ENCODE data around the gene AHCYL2. TPM values are rescaled to one million over a fixed set of nuclear protein-coding genes. Genes with fewer than 3 reads are reported as not detected.

The AHCYL2 gene
- total RNA-seq, 1 experiment from 2014 or later = 20.2 TPM

DNA sequence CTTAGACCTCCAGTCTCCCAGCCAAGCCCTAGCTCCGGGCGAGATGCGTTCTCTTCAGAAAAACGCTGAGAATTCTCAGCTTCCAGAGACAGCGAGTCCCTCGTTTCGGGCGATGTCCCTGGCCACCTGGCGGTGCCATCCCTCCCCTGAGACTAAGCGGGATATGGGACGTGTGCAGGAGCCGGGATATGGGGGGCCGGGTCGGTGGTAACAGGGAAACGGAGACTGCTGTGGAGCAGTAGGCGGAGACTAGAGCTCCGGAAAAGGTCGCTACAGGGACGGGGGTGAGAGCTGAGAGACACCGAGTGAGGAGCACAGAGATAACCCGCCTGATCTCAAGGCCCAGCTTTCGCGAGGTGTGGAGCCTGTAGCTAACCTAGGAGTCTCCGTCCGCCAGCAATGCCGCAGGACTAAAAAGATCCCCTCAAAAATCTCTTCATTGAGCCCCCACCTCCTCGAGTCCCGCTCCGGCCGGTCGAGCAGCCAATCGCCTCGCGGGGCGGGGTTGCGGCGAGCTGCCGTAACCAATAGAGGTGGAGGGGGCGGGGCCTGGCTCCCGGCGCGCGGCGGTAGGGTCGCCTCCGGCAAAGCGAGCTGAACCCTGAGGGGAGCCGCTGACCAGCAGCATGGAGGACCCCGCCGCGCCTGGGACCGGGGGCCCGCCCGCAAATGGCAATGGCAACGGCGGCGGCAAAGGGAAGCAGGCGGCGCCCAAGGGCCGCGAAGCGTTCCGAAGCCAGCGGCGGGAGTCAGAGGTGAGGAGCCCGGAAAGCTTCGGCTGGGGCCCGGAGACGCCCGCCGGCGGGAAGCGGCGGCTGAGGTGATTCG is 209.2 kb downstream of the AHCYL2 start, which contains the start of gene STRIP2:
STRIP2 (plus strand) TSS at position 586 of the 828 bp plus-strand sequence; CDS start at position 627, 41 bp downstream.
- peaks cover 6% of the 10 kb centered on the region; the same call in 1 of the 2 replicates for H3K27me3 ChIP-seq (ENCODE audit: control insufficient read depth, insufficient read depth, low read length)
- no peaks in the 10 kb centered on the region for H3K36me3 ChIP-seq (ENCODE audit: control insufficient read depth, insufficient read depth, low read length)
- ChIA-PET POLR2A (interaction anchor here (0.6 kb wide), 1 partner anchor 58 kb away, joined by 3 read pairs; no protein-coding TSS in a partner anchor), CTCF (interaction anchor here (0.6 to 0.7 kb wide), 2 partner anchors 66 to 1205 kb away, joined by 3 read pairs; no protein-coding TSS in a partner anchor)
- H3K4me1 ChIP-seq (ENCODE audit: control insufficient read depth, insufficient read depth, low read length) = peaks cover 4% of the 10 kb centered on the region
- no TSS peak for BruUV-seq (replicated peaks)
- ATAC-seq = peak; percentile 97
- in situ Hi-C loops (cut with HindIII; ENCODE audit: low pct_unique_long_range_greater_than_20kb, low sequenced_read_pairs) = no loop called here
- no peaks in the 10 kb centered on the region for H3K9me3 ChIP-seq (ENCODE audit: control insufficient read depth, insufficient read depth, low read depth, low read length)
- intact Hi-C loops (cut with micrococcal nuclease; ENCODE audit: unreplicated experiment) = no loop called here
- peak; percentile 65 for DNase-seq (ENCODE audit: low read depth, low spot score)
- 0 out of 2 replicates have a peak, but pooled peaks have one; percentile 59 for TF ChIP-seq SIN3A (IDR thresholded peaks at IDR 0.05; ENCODE audit: borderline replicate concordance, insufficient read depth, low read depth, low read length)
- TF ChIP-seq, protein P1, sequence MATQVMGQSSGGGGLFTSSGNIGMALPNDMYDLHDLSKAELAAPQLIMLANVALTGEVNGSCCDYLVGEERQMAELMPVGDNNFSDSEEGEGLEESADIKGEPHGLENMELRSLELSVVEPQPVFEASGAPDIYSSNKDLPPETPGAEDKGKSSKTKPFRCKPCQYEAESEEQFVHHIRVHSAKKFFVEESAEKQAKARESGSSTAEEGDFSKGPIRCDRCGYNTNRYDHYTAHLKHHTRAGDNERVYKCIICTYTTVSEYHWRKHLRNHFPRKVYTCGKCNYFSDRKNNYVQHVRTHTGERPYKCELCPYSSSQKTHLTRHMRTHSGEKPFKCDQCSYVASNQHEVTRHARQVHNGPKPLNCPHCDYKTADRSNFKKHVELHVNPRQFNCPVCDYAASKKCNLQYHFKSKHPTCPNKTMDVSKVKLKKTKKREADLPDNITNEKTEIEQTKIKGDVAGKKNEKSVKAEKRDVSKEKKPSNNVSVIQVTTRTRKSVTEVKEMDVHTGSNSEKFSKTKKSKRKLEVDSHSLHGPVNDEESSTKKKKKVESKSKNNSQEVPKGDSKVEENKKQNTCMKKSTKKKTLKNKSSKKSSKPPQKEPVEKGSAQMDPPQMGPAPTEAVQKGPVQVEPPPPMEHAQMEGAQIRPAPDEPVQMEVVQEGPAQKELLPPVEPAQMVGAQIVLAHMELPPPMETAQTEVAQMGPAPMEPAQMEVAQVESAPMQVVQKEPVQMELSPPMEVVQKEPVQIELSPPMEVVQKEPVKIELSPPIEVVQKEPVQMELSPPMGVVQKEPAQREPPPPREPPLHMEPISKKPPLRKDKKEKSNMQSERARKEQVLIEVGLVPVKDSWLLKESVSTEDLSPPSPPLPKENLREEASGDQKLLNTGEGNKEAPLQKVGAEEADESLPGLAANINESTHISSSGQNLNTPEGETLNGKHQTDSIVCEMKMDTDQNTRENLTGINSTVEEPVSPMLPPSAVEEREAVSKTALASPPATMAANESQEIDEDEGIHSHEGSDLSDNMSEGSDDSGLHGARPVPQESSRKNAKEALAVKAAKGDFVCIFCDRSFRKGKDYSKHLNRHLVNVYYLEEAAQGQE (IDR thresholded peaks at IDR 0.05; ENCODE audit: insufficient read depth in 1 of 2, low read depth in 2 of 2, low read length in 1 of 2) = no peak
- TF ChIP-seq TCF7L2 (IDR thresholded peaks at IDR 0.05; ENCODE audit: low read depth, low read length) = no peak
- TF ChIP-seq, protein P2, sequence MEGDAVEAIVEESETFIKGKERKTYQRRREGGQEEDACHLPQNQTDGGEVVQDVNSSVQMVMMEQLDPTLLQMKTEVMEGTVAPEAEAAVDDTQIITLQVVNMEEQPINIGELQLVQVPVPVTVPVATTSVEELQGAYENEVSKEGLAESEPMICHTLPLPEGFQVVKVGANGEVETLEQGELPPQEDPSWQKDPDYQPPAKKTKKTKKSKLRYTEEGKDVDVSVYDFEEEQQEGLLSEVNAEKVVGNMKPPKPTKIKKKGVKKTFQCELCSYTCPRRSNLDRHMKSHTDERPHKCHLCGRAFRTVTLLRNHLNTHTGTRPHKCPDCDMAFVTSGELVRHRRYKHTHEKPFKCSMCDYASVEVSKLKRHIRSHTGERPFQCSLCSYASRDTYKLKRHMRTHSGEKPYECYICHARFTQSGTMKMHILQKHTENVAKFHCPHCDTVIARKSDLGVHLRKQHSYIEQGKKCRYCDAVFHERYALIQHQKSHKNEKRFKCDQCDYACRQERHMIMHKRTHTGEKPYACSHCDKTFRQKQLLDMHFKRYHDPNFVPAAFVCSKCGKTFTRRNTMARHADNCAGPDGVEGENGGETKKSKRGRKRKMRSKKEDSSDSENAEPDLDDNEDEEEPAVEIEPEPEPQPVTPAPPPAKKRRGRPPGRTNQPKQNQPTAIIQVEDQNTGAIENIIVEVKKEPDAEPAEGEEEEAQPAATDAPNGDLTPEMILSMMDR (IDR thresholded peaks at IDR 0.05) = 0 out of 2 replicates have a peak, but pooled peaks have one; percentile 8
- no peak for TF ChIP-seq POLR2AphosphoS5 (IDR thresholded peaks at IDR 0.05; ENCODE audit: low read depth, low read length)
- H3K27ac ChIP-seq (ENCODE audit: low read length) = peak within 1 kb of the TSS; percentile 81
- H3K4me3 ChIP-seq (ENCODE audit: low read depth in 2 of 2, low read length in 2 of 2) = peak within 1 kb of the TSS; percentile 80 to 82

DNA sequence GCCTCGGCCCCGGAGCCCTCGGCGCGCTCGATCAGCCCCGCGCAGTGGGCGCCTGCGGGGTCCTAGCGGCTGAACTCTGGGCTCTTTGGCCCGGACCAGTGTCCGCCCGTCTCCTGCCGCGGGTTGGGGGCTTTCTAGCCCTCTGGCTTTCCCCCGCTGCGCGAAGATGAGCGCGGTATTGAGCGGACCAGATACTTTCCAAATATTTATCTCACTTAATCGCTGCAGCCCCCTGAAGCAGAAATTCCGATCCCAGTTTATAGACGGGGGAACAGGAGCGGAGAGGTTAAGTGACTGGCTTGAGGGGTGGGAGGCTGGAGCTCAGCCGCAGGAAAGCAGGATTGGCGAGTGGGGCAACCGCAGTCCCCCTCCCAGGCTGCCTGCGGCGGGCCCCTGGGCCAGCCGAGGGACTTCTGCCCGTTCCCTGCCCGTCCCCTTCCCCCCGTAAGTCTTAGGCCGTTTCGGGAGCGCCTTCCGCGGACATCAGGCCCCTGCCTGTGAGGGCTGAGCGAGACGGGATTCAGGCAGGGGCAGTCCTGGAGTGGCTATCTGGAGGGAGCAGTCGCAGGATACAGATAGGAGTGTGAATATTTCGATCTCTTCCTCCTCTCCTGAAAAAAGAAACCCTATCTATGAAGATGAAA is 210.0 kb downstream of the AHCYL2 start:
- Histone ChIP-seq H3K4me3 (ENCODE audit: low read depth in 2 of 2, low read length in 2 of 2) (peak overlapping the region; percentile 80 to 82), H3K9me3 (ENCODE audit: control insufficient read depth, insufficient read depth, low read depth, low read length) (no peaks in the 10 kb centered on the region), H3K4me1 (ENCODE audit: control insufficient read depth, insufficient read depth, low read length) (peaks cover 4% of the 10 kb centered on the region), H3K36me3 (ENCODE audit: control insufficient read depth, insufficient read depth, low read length) (no peaks in the 10 kb centered on the region), H3K27me3 (ENCODE audit: control insufficient read depth, insufficient read depth, low read length) (peaks cover 6% of the 10 kb centered on the region; the same call in 1 of the 2 replicates), H3K27ac (ENCODE audit: low read length) (peak overlapping the region; percentile 54)
- no peak for DNase-seq (ENCODE audit: low read depth, low spot score)
- BruUV-seq (replicated peaks) = no TSS peak
- intact Hi-C loops (cut with micrococcal nuclease; ENCODE audit: unreplicated experiment) (no loop called here), in situ Hi-C loops (cut with HindIII; ENCODE audit: low pct_unique_long_range_greater_than_20kb, low sequenced_read_pairs) (no loop called here)
- peak; percentile 33; the same call in 1 of the 2 replicates for ATAC-seq
- CTCF ChIA-PET = interaction anchor here (0.6 kb wide), 1 partner anchor 1204 kb away, joined by 3 read pairs; no protein-coding TSS in a partner anchor
- no peak for TF ChIP-seq TCF7L2 (IDR thresholded peaks at IDR 0.05; ENCODE audit: low read depth, low read length)
- POLR2A ChIA-PET = interaction anchor here (0.6 kb wide), 1 partner anchor 57 kb away, joined by 3 read pairs; no protein-coding TSS in a partner anchor
